Measurements from ENCODE around the gene TTC6.

DNA sequence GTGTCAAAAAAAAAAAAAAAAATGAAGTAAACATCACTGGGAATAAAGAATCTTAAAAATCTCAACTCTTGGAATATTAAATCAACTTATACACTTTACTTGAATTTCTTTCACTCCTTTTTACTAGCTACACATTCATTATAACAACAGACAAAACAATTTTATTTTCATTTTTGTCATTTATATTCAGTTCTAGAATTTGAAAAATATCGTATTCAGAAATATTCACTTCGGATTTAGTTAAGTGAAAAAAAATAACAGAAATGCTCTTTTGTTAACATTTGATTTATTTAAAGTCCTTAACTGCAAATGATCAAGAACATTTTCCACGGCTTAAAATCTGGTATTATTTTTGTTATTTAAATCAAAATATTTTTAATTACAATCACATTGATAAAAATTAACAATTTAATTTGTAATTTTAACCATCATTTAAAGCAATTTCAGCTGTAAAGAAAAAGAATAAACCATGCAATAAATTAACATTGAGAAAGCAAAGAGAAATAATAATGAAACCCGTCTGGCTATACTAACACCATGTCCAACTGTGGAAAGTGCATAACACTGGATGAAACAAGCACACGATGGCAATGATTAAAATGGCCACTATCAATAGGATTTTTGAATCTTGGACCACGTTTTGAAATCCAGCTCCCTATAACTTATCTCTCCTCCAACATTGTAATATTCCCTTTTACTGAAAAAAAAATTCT is 5.6 kb upstream of the TTC6 start:
- no peak for TF ChIP-seq EZH2phosphoT487 (IDR thresholded peaks at IDR 0.05; ENCODE audit: insufficient read depth, low read depth)
- TF ChIP-seq EZH2 (IDR thresholded peaks at IDR 0.05; ENCODE audit: insufficient read depth, poor library complexity, severe bottlenecking), result peak; percentile 77
